Activated CD8-positive, alpha-beta T cell treated with anti-CD3 and anti-CD28 coated beads for 36 hours (primary cell): ENCODE data around the gene PDE2A. TPM values are rescaled to one million over a fixed set of nuclear protein-coding genes. Genes with fewer than 3 reads are reported as not detected.

Source experiments
- ATAC-seq: fragments of 200-7000 bp; cut with Tn5 transposase; one replicate; pipeline ENCODE4 v1.10.0; 2021; ENCODE audit warnings: mild to moderate bottlenecking, moderate library complexity
- CTCF ChIA-PET: fragments of 350-600 bp; sonication (Branson Sonifier 250); formaldehyde crosslinking; loops from one replicate; lab custom pipeline; 2021; ENCODE audit warnings: antibody characterized with exemption; lab: Charles Lee
- POLR2A ChIA-PET: fragments of 350-600 bp; sonication (Branson Sonifier 250); formaldehyde crosslinking; loops from one replicate; lab custom pipeline; 2021; ENCODE audit warnings: antibody characterized with exemption; lab: Charles Lee
- DNase-seq: peaks from one replicate; pipeline ENCODE4 v3.0.0-alpha.2; 2020
- H3K27ac Mint-ChIP-seq: one replicate; pipeline ENCODE4 v1.8.0; 2021; ENCODE audit warnings: mild to moderate bottlenecking, mixed read lengths
- H3K27me3 Mint-ChIP-seq: one replicate; pipeline ENCODE4 v1.8.0; 2021; ENCODE audit warnings: mixed read lengths
- H3K36me3 Mint-ChIP-seq: one replicate; pipeline ENCODE4 v1.8.0; 2021; ENCODE audit warnings: low read depth, mixed read lengths
- H3K4me1 Mint-ChIP-seq: one replicate; pipeline ENCODE4 v1.8.0; 2021; ENCODE audit warnings: low read depth, mixed read lengths
- H3K4me3 Mint-ChIP-seq: one replicate; pipeline ENCODE4 v1.8.0; 2021; ENCODE audit warnings: mild to moderate bottlenecking, moderate library complexity, mixed read lengths
- H3K9me3 Mint-ChIP-seq: one replicate; pipeline ENCODE4 v1.8.0; 2021; ENCODE audit warnings: mixed read lengths
- CTCF ChIP-seq: fragments of 200-600 bp; IDR thresholded peaks from one replicate; pipeline ENCODE4 v1.8.0; 2022; ENCODE audit warnings: antibody characterized with exemption, mild to moderate bottlenecking
- intact Hi-C: fragments of 100-400 bp; cut with micrococcal nuclease; formaldehyde crosslinking; loops from one replicate; pipeline ENCODE4 v1.10.0; 2022
- total RNA-seq, 2 experiments: library from RNA; stranded (reverse); gene quantifications; one replicate each; pipeline ENCODE4 v1.2.3, GENCODE V29; 2021

PDE2A gene
- total RNA-seq, 2 experiments from 2014 or later: 0.14 to 0.72 TPM

- ChIA-PET POLR2A (interaction anchor here (0.9 to 1.0 kb wide), 2 partner anchors 11 to 52 kb away, joined by 3 read pairs; no protein-coding TSS in a partner anchor), CTCF (interaction anchor here (0.7 to 17.0 kb wide), 18 partner anchors 10 to 556 kb away, joined by 3 to 171 read pairs (median 4); no protein-coding TSS in a partner anchor)
- H3K4me1 Mint-ChIP-seq: no peaks in the 10 kb centered on the region
- peak overlapping the region; percentile 57 for H3K4me3 Mint-ChIP-seq
- TF ChIP-seq CTCF: peak; percentile 100
- H3K9me3 Mint-ChIP-seq: no peaks in the 10 kb centered on the region
- no peaks in the 10 kb centered on the region for H3K36me3 Mint-ChIP-seq
- H3K27me3 Mint-ChIP-seq: no peaks in the 10 kb centered on the region
- no peak overlapping the region for H3K27ac Mint-ChIP-seq
- DNase-seq (peak; percentile 70), ATAC-seq (peak; percentile 90)
- intact Hi-C loops: loop anchor here (5.0 kb wide), 1 partner anchor 161 kb away; no protein-coding TSS in a partner anchor
Measured at GRCh38 chr11:72642884-72643522, 31.2 kb downstream of the PDE2A start.

GRCh38 chr11:72642043-72642883 lies 32.0 kb downstream of the PDE2A start:
- Mint-ChIP-seq H3K27ac (no peak overlapping the region), H3K9me3 (no peaks in the 10 kb centered on the region), H3K4me1 (no peaks in the 10 kb centered on the region), H3K4me3 (peak overlapping the region; percentile 57), H3K27me3 (no peaks in the 10 kb centered on the region), H3K36me3 (no peaks in the 10 kb centered on the region)
- TF ChIP-seq CTCF: no peak
- peak; percentile 41 for ATAC-seq
- ChIA-PET CTCF (interaction anchor here (0.8 to 17.0 kb wide), 8 partner anchors 12 to 171 kb away, joined by 3 to 171 read pairs (median 4); no protein-coding TSS in a partner anchor), POLR2A (interaction anchor here (0.9 to 1.0 kb wide), 2 partner anchors 10 to 51 kb away, joined by 3 read pairs; no protein-coding TSS in a partner anchor)
- intact Hi-C loops: loop anchor here (5.0 kb wide), 1 partner anchor 160 kb away; no protein-coding TSS in a partner anchor
- peak; percentile 14 for DNase-seq

DNA sequence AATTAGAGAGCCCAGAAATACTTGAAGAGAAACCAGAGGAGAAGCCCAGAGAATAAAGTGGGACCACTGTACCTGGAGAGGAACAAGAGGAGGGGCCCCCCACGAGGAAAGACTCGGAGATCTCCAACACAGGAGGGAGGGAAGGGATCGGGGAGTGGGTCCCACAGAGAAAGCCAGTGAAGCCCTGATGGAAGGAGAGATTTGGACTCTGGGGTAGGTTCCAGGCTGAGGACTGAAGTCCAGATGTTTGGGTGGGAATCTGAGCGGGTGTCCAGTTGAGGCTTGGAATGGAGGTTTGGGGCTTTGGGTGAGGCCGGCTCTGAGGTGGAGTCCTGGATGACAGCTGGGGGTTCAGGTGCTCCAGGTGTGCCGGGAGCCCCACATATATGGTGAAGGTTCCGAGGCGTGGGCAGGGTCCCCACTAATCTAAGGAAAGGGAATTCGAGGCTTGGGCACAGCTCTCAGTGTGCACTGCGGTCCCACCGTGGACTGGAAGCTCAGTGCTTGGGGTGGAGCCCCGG lies 32.6 kb downstream of the PDE2A start:
- CTCF ChIA-PET: interaction anchor here (0.8 to 17.0 kb wide), 6 partner anchors 11 to 170 kb away, joined by 3 to 171 read pairs (median 3); no protein-coding TSS in a partner anchor
- Mint-ChIP-seq H3K4me3 (no peak overlapping the region), H3K27me3 (no peaks in the 10 kb centered on the region), H3K36me3 (no peaks in the 10 kb centered on the region), H3K4me1 (no peaks in the 10 kb centered on the region), H3K9me3 (no peaks in the 10 kb centered on the region), H3K27ac (no peak overlapping the region)
- ATAC-seq (no peak), DNase-seq (no peak)
- intact Hi-C loops: loop anchor here (5.0 kb wide), 1 partner anchor 159 kb away; no protein-coding TSS in a partner anchor
- no peak for TF ChIP-seq CTCF
- POLR2A ChIA-PET: no interaction called here

DNA sequence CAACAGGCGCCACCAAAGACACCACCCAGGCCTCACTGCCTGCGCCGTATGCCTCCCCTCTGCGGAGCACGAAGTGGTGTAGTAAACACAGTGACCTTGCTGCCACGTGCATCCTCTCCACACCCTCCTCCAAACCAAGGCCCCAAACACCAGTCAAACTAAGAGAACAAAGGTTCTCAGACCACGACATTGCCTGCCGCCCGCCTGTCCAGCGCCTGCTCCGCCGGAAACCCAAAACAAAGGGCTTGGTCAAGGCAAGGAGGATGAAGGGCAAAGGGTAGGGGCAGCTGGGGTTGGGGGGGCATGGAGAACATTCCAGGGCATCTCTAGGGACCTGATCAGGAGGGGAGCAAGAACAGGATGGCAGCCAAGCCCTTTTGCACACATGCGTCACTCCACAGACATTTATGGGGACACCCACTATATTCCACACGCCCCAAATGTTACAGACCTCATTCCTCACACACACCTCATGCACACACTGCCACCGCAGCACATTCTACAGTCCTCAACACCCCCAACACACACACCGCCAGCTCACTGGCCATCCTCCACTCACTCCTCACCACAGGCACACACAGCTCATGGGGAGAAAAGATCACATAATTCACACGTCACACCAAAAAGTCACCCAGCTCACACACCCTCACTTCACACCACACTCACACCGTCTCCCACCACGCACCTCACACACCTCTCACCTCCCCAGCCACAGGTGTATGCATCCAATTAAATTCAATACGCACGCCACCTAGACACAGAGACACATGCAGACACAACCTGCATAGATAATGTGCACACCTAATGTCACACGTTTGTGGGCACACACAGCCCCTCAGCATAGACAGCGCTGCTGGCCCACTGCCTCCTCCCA lies 34.5 kb downstream of the PDE2A start:
- H3K27ac Mint-ChIP-seq: no peak overlapping the region
- peaks cover 3% of the 10 kb centered on the region for H3K27me3 Mint-ChIP-seq
- H3K9me3 Mint-ChIP-seq: no peaks in the 10 kb centered on the region
- POLR2A ChIA-PET: no interaction called here
- H3K4me1 Mint-ChIP-seq: no peaks in the 10 kb centered on the region
- intact Hi-C loops: loop anchor here (5.0 kb wide), 1 partner anchor 157 kb away; no protein-coding TSS in a partner anchor
- H3K36me3 Mint-ChIP-seq: no peaks in the 10 kb centered on the region
- TF ChIP-seq CTCF: no peak
- ATAC-seq: no peak
- no peak for DNase-seq
- H3K4me3 Mint-ChIP-seq: no peak overlapping the region
- CTCF ChIA-PET: interaction anchor here (17.0 kb wide), 1 partner anchor 51 kb away, joined by 171 read pairs; no protein-coding TSS in a partner anchor
